Sigmoid colon (tissue), 4 donors: ENCODE measurements around the gene TIGAR.

Experiments used
- EP300 ChIP-seq, 4 donors: sonication (generic); formaldehyde crosslinking; IDR thresholded peaks; one replicate each; pipeline ENCODE4 v1.6.1; 2017; ENCODE audit warnings: antibody characterized with exemption in 4 of 4
- POLR2A ChIP-seq, 2 donors: fragments of 450-650 bp; IDR thresholded peaks; one replicate each; pipeline ENCODE4 v1.6.1; 2016; ENCODE audit warnings: antibody characterized with exemption in 2 of 2, mild to moderate bottlenecking in 2 of 2, moderate library complexity in 2 of 2
- POLR2AphosphoS5 ChIP-seq, 4 donors: sonication (generic); formaldehyde crosslinking; IDR thresholded peaks; one replicate each; pipeline ENCODE4 v1.6.1; 2017; ENCODE audit warnings: antibody characterized with exemption in 4 of 4
- TF ChIP-seq, protein P1 (sequence below), 4 experiments: fragments of 450-650 bp in 3 of 4; fragments of 200-600 bp in 1 of 4; IDR thresholded peaks; one replicate each; pipeline ENCODE4 v1.5.1; 2016 to 2019; ENCODE audit warnings: antibody characterized with exemption in 4 of 4, mild to moderate bottlenecking in 3 of 4, moderate library complexity in 2 of 4

DNA sequence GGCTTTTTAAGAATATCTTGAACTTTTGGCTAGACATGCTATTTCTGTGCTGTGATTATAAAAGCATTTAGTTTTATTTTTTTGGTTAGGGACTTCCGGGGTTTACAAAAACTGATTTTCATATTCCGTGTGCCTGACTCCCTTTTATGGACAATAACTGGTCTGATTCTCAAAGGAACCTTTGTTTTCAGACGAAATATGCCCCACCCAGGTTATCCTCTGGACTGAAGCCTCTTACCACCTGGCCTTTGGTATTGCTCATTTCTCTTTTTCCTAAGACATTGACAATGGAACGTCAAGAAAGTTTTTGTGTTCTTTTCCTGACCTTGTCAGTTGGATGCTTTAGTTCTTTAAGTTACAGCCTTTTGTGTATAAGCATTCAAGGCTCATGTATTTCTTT is 10.8 kb downstream of the TIGAR start:
- TF ChIP-seq, protein P1, sequence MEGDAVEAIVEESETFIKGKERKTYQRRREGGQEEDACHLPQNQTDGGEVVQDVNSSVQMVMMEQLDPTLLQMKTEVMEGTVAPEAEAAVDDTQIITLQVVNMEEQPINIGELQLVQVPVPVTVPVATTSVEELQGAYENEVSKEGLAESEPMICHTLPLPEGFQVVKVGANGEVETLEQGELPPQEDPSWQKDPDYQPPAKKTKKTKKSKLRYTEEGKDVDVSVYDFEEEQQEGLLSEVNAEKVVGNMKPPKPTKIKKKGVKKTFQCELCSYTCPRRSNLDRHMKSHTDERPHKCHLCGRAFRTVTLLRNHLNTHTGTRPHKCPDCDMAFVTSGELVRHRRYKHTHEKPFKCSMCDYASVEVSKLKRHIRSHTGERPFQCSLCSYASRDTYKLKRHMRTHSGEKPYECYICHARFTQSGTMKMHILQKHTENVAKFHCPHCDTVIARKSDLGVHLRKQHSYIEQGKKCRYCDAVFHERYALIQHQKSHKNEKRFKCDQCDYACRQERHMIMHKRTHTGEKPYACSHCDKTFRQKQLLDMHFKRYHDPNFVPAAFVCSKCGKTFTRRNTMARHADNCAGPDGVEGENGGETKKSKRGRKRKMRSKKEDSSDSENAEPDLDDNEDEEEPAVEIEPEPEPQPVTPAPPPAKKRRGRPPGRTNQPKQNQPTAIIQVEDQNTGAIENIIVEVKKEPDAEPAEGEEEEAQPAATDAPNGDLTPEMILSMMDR (IDR thresholded peaks at IDR 0.05), result no peak
- TF ChIP-seq POLR2AphosphoS5 (IDR thresholded peaks at IDR 0.05), result no peak
- no peak for TF ChIP-seq POLR2A (IDR thresholded peaks at IDR 0.05)
- no peak for TF ChIP-seq EP300 (IDR thresholded peaks at IDR 0.05)
